Forelimb muscle (tissue), 1 donor: Measurements from ENCODE around the gene PARVA. TPM values are rescaled to one million over a fixed set of nuclear protein-coding genes. Genes with fewer than 3 reads are reported as not detected.

Source experiments
- DNase-seq: peaks from one replicate; pipeline ENCODE4 v3.0.0-alpha.2; 2013; ENCODE audit warnings: low read depth
- polyA plus RNA-seq: library from polyadenylated mRNA; unstranded; fragments of 120-200 nt; gene quantifications from one replicate; pipeline ENCODE4 v1.2.1, GENCODE V29; 2013; ENCODE audit not compliant: insufficient read length

The PARVA gene
- polyA plus RNA-seq, 1 donor: 49.9 TPM

DNA sequence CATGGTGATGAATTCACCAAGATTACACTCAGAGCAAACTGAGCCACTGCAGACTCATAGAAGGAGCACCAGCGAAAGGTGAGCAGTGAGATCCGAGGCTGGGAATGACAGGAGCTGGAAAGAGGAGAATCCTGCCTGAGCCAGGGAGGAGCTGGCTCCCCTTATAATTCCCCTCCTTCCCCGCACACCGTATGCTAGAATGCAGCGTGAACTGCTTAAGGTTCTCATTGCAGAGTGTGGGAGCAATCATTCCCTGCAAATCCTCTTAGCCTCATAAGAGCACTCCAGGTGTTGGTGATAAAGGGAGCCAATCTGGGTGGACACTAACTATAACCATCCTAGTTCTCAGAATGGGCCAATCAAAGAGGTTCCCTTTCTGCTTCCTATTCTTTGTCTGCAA, 169.3 kb downstream of the PARVA start:
- DNase-seq: no peak

DNA sequence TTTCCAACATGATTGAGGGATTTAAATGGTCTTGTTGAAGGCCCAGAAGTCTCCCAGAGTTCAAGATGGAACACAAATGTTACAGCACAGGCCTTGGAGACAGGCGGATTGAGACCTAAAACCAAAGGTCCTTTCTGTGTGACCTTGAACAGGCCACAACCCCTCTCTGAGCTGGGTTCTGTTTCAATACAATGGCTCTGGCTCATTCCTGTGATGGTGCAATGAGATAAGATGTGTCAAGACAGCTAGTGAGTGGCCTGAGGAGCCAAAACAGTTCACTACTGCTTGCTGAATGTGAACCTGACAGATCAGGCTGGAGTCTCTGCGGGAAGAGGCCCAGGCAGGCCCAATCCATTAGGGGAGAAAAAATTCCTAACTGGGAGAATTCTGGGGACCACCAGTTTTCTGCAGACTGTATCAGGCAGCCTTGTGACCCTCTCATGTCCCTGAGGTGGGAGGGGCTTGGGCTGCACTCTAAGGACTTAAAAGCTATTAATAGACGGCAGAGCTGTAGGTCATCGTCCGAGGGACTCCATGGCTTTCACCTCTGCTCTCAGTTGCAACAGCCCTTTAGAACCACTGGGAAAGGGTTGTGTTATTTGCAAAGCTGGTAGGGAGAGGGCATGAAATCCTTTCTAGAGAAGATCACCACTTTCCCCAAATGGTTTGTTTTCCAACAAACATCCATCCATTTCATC, 170.7 kb downstream of the PARVA start:
- DNase-seq: no peak

DNA sequence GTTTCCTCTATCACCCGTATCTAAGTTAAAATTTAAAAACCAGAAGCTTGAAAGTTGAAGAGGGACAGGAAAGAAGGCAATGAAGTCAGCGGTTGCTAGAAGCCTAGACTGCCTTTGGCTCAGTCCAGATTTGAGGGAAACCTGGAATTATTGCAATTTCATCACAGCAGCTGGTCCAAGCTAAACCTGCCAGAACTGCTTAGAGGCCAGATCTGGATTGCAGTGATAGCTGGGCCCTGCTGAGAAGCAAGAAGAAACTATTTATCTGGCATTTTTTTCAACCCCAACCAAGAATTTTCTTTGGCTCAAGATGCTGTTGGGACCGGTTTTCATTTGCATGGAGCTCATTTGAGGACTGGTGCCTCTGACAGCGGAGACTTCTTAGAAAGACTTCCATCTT, 175.3 kb downstream of the PARVA start:
- peak; percentile 71 for DNase-seq

DNA sequence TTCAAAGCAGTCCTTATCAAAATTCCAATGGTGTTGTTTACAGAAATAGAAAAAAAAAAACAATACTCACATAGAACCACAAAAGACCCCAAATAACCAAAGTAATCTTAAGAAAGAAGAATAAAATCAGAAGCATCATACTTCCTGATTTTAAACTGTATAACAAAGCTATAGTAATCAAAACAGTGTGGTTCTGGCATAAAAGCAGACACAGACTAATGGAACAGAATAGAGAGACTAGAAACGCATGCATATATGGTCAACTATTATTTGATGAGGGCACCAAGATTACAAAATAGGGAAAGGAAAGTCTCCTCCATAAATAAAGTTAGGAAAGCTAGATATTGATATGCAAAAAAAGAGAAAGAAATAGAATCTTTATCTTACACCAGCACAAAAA, 176.8 kb downstream of the PARVA start:
- no peak for DNase-seq

DNA sequence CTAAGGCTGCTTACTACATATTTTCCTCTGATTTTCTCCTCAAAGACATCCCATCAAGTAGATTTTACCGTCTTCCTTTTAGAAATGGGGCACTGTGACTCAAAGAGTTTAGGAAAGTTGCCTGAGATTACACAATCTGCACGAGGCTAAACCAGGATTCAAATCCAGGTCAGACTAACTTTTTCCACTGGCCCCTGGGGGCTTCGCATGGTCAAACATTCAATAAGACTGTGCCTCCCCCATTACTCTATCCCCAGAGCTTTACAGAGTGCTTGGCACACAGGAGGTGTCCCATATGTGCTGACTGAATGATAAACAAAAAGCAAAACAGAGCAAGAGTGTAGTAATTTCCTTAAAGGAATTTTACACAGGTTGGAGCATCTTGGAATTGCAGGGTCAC, 178.8 kb downstream of the PARVA start:
- DNase-seq: no peak

DNA sequence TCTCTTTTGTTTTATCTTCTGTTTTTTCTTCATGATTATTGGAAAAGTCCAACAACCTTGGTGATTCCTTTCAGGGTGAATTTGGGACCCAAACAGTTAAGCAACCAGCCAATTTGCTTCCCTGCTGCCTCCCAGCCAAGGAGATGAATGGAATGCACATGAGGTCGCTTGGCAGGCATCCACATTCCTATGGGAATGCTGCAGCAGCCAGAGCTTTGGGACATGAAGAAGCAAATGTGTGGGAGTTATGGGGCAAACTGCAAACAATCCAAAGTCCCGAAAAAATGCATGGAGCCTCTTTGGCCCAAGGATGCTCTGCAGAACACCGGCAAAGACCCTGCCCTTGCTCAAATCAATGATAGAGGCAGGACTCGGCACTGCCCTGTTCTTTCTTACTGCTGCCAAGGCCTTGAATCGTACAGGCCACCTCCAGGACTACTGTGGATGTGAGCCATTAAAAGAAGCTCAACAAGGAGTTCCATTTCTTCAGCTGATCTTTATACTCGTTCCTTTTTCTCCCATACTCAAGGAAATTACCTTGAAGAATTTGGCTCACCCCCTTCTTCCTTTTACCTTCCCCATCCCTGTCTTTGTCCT, 179.5 kb downstream of the PARVA start:
- DNase-seq: peak; percentile 44

DNA sequence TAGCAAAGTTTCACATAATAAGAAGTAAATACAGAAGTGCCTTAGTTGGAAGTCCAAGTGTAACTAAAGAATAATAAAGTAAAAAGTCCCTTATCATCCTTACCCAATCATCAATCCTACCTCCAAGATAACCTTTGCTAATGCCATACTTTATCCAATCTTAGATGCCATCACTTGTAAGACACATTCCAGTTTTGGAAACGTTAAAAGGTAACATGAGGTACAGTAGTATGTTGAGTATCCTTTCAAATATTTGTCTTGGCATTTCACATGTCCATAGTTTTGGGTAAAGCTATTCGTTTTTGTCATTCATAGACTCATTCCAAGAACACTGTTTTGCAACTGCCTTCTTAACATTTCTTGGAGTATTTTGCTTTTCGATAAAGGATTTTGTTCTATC, 181.6 kb downstream of the PARVA start:
- no peak for DNase-seq

DNA sequence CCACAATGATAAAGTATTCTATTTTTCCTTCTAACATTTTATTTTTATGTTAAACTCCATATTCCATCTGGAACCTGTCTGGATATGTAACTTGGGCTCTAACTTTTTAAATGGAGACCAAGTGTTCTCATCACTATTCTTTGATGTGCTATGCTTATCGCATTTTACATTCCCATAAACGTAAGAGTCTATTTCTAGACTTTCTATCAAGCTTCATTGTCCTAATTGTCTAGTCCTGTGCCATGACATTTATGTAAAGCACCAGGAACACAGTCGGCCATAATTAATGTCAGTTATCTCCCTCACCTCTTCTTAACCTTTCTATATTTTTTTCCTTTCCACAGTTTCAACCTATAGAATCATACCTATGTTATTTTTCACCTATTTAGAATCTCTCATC, 183.0 kb downstream of the PARVA start:
- no peak for DNase-seq

DNA sequence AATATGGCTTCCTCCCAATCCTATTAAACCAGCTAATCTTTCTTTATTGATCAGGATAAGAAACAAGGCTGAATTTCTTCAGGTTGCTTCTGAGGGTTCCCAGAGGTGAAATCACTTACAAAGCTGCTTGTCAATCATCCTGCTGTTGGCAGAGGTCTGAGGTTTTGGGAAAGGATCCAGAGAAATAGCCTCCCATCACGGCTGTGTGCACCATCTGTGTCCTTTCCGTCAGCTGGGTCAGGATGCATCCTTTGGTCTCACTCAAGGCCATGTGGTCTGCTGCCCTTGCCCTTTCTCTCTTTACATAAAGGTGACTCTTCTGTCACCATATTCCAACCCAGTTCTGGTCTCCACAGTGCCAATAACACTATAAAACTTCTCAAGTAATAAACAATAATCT, 183.5 kb downstream of the PARVA start:
- no peak for DNase-seq

DNA sequence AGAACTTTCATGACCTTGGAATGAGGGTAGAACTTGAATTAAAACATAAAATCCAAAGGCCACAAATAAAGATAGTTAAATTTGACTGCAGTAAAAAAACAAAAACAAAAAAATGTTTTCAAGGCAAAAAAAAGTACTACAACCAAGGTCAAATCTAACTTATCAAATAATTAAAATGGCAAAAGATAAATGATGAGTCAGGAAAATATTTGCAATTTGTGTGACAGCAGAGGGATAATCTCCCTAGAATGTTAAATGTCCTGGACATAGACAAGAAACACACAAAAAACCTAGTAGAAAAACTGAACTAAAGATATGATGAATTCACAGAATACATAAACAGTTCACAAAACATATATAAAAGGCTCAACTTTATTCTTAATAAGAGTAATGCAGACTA, 186.6 kb downstream of the PARVA start:
- no peak for DNase-seq

DNA sequence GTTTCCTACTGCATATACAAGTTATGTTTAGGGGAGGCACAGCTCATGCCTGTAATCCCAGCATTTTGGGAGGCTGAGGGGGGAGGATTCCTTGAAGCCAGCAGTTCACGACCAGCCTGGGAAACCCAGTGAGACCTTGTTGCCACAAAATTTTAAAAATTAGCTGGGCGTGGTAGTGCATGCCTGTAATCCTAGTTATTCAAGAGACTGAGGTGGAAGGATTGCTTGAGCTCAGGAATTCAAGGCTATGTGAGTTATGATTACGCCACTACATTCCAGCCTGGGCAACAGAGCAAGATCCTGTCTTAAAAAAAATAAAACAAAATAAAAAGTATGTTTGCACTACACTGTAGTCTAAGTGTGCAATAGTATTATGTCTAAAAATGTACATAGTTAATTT, 188.0 kb downstream of the PARVA start:
- DNase-seq: no peak

DNA sequence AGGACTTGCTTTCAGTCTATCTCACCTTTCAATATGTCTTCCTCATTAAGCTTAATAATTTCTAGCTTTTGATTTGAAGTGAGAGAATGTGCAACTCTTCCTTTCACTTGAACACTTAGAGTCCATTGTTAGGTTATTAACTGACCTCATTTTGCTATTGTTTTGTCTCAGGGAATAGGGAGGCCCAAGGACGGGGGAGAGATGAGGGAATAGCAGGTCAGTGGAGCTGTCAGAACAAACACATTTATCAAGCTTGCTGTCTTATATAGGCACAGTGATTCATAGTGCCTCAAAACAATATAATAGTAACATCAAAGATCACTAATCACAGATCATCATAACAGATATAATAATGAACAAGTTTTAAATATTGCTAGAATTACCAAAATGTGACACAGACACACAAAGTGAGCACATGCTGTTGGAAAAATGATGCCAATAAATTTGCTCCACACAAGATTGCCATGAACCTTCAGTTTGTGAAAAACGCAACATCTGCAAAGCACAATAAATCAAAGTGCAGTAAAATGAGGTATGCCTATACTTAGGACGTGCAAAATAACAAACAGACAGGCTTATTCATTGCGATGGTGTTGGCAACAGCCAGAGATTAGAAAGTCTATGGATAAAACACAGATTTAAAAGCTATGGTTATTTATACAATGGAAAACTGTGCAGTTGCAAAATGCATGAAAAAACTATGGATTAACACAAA, 190.5 kb downstream of the PARVA start:
- no peak for DNase-seq

DNA sequence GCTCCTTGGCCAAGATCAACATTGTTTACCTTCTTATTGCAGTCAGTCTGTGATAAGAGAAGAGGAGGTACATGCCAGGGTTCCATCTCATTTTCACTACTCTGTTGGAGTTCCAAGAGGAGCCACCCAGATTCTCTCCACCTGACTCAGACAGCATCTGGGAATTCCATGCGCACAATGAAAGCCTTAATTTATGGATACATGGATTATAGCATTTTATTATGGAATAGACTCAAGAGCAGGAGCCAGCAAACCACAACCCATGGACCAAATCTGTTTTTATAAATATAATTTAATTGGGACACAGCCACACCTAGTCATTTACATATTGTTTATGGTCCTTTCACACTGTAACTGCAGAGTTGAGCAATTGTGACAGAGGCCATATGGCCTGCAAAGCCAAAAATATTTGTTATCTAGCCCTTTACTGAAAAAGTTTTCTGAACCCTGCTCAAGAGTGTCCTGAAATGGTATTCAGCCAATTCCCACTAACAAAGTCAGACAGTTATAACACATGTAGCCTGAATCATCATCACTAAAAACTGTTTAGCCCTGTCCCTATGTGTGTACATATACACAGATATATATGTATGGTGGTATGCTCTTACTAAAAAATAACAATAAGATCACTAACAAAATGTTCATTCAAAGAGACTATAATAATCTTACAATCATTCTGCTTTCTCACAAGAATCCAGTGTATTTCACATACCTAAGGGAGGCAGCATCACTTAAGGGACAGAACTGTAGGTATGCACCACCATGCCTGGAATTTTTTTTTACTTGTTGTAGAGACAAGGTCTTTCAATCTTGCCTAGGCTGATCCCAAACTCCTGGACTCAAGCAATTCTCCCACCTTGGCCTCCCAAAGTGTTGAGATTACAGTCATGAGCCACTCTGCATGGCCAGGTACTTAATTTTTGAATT, 192.4 kb downstream of the PARVA start:
- no peak for DNase-seq

DNA sequence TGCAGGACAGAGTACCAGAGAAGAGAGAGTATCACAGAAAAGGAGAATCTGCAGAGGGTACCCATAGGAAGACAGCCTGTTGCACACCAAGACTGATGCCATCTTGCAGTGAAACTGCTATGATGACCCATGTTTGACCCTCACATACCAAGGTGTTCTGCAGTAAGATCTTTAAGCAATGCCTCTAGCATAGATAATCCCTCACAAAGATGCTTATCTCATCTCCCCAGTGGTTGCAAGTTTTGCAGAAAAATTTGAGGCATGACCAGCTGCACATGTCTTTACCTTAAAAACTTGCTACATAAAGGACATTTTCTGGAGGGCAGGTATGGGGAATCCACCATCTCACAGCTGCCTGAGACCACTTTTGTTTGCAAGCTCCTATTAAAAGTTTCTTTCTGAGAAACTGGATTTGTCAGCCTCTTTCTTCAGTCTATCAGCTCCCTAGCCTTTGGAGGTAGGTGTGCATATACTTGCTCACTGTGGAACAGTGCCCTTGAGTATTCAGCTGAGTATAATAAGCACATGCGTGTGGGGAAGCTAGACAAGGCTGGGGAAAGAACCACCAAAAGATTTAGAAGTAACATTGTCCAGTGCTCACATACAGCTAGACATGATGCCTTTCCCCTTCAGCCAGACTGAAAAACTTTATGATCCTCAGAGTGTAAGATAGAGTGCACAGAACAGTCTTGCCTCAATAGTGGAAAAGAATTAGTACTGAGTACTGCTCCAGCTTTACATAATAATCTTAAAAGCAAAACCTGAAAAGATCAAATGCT, 196.5 kb downstream of the PARVA start:
- no peak for DNase-seq

DNA sequence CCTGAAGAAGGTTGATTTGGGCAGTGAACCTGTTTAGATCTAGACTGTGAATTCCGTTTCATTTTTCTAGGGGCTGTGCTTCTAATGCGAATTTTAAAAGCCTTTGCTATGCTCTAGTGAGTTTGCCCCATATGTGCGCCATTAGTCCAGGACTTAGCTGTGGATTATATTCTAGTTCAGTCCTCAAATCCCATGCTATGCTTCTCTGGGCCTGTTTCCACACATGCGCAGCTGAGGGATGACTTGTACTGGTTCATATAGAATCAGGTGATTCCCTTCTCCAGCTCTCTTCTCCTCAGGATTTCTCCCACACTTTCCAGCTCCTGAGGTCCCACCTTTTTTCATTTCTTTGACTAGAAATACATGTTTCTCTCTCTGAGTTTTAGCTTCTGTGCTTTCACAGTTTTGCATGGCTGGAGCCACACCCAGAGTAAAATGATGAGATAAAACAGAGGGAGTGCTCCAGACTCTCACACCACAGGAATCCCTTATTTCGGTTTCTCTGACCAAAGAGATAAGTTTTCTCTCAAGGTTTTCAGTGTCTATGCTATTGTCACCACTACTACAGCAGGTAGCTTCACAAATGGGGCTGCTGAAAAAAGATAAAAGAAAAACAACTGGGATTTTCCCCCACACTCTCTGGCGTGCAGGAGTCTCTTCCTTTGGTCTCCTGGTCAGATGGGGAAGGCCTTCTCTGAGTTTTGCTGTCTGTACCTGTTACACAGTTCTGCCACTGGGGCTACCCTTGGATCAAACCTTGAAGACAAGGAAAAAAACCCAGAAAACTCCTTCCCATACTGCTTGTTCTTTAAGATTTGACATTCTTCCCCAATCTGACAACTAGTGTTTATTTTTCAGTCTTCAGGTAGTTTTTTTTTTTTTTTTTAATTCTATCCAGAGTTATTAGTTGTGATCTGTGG, 200.6 kb downstream of the PARVA start:
- DNase-seq: no peak

DNA sequence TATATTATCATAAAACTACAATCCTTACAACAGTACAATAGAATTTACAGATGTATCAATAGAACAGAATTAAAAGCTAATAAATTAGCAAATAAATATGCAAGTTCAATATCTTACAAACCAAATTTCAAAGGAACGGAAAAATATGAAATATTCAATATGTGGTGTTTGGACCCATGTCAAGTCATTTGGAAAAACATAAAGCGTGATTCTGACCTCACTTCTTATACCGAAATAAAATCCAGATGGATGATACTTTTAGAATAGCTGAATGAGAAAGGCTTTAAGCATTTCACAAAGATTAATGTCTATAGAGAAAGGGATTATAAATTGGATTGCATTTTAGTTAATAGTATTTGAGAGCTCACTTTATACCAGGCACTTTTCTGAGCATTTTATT, 204.0 kb downstream of the PARVA start:
- no peak for DNase-seq

DNA sequence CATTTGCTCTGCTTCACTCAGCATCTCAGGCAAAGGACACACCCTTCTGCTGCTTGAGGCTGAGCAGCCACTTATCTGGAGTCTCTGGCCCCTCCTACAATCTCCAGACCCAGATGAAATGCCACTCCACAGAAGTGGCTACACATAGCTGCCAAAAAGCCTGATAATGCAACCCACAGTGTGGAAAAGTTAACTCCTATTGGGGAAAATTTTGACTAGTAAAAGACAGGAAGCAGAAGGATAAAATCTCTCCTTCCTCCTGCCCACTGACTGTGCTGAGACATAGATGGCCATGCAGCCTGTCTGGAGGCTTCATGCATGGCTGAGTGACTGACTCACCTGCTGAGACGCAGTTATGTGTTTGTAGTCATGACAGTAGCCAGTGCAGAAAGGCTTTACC, 204.6 kb downstream of the PARVA start:
- no peak for DNase-seq
